NCI-H2107 treated with DMSO at 0.1 percent for 48 hours (cell line): Measurements from ENCODE around the gene HABP4.

ENCODE experiments used
- DNase-seq: peaks from one replicate; lab custom pipeline; 2025; ENCODE audit not compliant: unreplicated experiment; lab: John Stamatoyannopoulos, UW

Gene HABP4

GRCh38 chr9:96467784-96468183 lies 17.8 kb downstream of the HABP4 start:
- no peak for DNase-seq

DNA sequence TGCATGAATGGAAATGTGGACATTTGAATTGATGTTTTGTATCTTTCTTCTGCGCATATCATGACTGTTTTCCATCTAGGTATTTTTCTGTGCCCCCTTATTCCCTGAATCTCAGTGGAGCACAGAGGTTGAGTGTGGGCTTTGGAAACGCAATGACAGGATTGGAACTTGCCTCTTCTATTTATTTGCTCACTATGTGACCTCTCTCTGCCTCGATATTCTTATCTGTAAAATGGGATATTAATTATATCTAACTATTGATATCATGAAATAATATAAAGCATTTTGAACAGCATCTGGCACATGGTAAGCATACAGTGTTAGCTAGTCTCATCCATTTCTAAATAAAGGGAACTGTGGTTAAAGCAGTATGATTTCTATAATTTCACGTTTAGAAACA lies 26.0 kb downstream of the HABP4 start:
- no peak for DNase-seq

DNA sequence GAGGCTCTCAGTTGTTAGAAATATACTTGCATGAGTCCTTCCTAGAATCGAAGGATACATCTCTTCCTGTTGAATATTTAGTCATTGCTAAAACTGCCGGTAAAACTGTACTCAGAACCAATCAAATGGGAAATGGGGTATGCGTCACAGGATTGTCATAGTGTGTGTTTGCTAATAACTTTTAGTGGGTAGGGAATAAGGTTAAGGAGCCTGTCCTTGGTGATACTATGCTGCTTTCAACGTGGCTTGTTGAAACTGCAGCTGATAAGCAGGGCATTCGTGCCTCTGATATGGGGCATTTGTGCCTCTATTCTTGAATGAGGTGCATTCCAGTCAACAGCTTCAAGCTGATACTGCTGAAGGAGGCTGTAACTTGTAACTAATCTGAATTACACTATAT lies 26.6 kb downstream of the HABP4 start:
- no peak for DNase-seq

- DNase-seq = no peak
These were observed 28.9 kb downstream of the HABP4 start for GRCh38 chr9:96478829-96479371.

DNA sequence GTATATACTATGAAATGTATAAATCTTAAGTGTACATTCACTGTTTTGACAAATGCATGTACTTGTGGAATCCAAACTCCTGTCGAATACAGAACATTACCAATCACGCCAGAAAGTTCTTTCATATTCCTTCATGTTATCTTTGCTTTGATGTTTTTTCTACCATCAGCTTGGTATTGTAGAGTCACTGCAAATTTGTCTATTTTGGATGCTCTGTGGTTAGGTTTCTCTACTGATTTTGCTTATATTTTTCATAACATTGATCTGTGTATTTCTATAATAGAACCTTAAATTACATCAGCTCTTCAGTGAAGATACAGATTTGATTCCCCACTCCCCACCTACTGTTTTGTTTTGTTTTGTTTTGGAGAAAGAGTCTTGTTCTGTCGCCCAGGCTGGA lies 30.8 kb downstream of the HABP4 start:
- DNase-seq = no peak

DNA sequence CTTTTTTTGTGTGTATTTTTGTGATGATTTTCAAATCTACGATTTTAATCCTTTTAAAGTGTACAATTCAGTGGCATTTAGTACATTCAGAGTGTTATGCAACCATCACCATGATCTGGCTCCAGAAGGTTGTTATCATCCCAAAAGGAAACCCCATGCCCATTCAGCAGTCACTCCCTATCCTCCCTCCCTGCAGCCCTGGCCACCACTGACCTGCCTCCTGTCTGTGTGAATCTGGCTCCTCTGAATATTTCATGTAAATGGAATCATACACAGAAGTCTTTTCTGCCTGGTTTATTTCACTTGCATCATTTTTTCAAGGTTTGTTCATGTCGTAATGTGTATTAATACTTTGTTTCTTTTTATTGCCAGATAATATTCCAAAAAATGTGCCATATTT lies 32.5 kb downstream of the HABP4 start:
- DNase-seq = no peak

GRCh38 chr9:96483197-96483596 lies 33.2 kb downstream of the HABP4 start:
- DNase-seq = no peak

- DNase-seq = no peak
These were observed 33.9 kb downstream of the HABP4 start for GRCh38 chr9:96483733-96484390.

- no peak for DNase-seq
These were observed 34.6 kb downstream of the HABP4 start for GRCh38 chr9:96484521-96484931.

DNA sequence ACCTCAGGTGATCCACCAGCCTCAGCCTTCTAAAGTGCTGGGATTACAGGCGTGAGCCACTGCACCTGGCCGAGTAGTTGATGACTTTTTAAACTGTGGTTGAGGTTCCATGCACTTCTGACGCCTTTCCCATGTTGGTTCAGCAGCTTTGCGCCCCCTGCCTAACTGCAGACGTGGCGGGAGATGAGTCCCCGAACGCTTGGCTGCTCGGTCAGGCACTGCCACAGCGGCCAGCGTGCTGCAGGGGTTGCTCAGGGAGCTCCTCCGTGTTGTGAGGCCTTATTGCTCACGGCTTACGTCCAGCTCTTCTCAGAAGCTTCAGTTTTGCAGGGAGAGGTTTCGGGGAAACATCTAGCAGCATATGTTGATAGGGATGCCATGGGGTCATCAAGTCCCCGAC lies 35.3 kb downstream of the HABP4 start:
- DNase-seq = no peak

- DNase-seq = no peak
These were observed 36.5 kb downstream of the HABP4 start for GRCh38 chr9:96486386-96487028.

DNA sequence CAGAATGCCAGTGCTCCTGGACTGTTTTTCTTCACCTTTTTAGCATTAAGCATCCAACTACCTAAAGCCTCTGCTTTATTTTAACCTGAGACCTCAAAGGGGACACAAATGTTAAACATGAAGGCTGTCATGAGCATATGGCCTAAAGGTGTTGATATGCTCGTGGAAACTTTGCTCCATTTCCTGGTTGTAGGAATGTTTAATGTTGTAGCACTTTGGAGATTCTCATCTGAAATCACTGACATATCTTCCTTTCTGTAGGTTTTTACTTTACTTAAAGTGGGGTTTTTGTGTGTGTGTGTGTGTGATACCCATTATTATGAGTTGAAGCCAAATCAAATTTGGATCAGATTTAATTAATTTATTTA lies 37.0 kb downstream of the HABP4 start:
- no peak for DNase-seq

DNA sequence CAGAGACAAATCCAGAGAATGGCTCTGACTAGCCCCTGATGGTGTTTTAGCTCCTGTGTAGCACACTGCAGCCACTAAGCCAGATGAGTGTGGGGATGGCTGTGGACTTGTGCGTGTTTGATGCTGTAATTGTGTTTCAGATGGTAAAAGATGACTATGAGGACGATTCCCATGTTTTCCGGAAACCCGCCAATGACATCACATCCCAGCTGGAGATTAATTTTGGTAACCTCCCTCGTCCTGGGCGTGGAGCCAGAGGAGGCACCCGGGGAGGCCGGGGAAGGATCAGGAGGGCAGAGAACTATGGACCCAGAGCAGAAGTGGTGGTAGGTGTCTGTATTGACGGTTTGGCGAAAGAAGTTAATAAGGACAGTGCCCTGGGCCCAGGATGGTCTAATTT lies 38.0 kb downstream of the HABP4 start:
- DNase-seq = no peak

DNA sequence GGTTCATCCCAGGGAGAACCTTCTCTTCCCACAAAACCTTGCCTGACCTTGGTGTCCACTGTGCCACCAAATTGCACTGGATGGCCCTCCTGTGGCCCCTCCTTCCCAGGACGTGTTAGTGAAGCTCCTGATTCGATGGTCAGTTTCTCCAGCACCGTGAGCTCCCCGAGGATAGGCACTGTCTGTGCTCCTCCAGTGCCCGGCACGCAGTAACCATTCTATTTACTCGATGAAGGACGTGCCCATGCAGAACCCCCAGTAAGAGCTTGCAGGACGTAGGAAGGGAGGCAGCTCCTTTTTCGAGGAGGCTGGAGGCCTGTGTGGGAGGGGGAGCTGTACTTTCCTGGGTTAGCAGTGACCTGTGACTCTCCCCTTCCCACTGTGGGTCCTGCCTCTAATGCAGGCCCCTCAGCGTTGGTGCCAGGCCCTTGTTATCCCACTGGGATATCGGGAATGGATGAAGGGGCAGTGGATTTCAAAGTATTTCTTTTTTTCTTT lies 39.6 kb downstream of the HABP4 start:
- DNase-seq = no peak

DNA sequence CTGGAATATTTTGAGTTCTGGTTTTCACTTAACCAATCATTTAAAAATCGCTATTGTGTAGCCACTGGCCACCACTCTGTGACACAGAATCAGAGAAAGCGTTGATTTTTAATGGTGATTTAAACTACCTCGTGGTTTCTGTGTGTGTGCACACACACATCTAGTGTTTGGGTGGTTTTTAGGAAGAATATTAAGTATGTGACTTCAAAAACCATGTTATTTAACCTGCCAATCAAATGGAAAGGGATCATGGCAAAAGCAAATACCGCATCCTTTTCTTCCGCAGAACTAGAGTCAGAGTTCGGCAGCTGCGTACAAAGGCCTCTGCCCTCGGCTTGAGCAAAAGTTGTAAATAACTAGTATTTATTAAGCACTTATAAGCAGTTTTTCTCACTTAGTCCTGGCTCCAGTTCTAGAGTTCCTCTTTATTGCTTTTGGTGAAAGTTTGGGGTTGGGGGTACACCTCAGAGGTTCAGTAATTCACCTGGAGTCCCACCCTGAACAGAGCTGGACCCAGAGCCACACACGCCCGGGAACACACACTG lies 40.6 kb downstream of the HABP4 start:
- no peak for DNase-seq

DNA sequence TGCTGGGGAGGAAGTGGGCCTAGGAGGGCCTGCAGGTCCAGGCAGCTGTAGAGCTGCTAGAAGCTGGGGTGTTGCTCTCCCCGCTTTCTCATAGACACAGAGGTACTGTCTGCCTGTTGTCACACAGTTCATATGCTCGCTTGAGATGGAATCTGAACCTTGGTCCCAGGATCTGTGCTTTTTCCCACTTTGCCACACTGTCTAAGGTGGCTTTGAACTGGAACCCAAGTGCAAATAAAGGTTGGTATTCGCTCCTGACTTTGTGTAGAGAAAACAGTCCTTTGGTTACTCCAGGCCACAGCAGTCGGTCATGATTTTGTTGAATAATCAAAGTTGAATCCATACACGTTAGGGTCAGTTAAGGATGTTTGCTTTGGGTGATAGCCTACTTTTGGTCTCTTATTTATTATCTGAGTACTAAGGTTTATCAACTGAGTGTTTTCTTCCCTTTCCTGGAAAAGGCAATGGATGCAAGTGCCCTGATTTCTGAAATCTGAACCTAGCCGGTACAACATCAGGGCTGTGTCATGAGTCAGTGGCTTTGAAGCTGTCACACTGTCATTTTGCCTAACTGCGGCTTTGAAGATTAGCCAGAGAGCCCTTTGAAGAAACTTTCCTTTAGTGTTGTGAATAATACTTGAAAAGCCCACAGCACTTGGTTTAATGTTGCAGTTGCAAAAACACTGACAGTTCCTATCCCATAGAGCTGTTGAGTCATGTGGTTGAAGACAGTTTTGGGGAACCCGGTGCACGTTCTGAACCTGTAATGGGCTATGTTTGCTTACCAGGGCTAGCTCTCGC lies 41.3 kb downstream of the HABP4 start:
- DNase-seq = peak; percentile 44

DNA sequence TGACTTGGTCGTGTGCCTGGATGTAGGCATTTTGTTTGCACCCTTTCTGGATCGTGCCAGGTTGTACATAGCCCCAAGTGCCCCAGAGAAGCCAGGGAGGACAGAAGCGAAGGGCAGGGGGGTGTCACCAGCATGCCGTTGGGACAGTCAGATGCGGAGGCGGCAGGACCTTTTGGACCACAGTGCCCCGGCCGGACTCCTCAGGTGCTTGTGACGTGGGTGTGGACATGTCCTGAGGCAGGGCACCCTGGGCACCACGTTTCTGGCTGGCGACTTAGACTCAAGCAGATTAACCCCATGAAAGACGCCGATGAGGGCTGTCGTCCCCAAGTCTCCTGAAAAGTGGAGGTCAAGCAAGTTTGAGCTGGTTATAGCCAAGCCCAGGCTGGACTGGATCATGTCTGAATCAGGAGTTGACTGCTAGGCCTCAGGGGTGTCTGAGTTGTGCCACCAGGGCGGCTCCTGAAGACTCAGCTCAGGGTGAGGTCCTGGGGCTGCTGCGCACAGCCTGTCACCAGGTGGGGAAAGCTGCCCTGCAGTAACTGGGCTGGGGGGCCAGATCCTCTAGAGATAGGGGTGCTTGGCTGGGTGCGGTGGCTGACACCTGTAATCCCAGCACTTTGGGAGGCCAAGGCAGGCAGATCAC lies 42.0 kb downstream of the HABP4 start:
- DNase-seq = no peak

DNA sequence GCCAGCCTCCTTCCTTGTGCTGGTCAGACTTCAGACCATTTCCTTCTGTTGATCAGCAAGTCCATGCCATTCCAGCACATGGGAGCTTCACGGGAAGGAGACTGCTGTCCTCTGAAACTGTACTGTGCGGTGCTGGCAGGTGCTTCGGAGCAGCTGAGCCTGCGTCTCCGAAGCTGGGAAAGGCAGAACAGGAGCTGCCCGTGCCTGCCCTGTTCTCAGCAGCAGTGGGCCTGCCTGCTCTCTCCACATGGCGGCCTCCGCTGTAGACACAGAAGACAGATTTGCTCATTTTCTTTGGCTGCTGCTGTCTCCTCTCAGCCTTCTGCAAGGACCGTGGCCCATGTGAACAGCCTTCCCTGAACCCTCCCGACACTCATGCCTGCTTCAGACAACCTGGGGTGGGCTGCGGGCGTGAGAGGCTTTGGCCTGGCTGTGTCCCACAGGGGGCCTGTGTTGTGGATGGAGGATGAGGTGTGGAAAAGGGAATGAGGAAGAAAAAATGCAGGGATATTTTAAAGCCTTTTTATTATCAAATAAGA lies 43.1 kb downstream of the HABP4 start:
- no peak for DNase-seq

GRCh38 chr9:96493757-96494156 lies 43.8 kb downstream of the HABP4 start:
- DNase-seq = no peak

GRCh38 chr9:96494215-96494800 lies 44.3 kb downstream of the HABP4 start:
- DNase-seq = no peak
